ENCODE measurements around the gene TMEM131L. TPM values are rescaled to one million over a fixed set of nuclear protein-coding genes. Genes with fewer than 3 reads are reported as not detected.

TMEM131L gene
- total RNA-seq, 1 experiment from 2014 or later = 14.6 TPM

GRCh38 chr4:153512952-153513500 is 46.9 kb downstream of the TMEM131L start:
- H3K18ac ChIP-seq (ENCODE audit: insufficient read length, low read depth, low read length) = no peak overlapping the region
- no peak overlapping the region for H4K8ac ChIP-seq (replicated peaks; ENCODE audit: insufficient read length, low read depth, low read length)
- no peak overlapping the region for H2AK5ac ChIP-seq (ENCODE audit: insufficient read length, low read length)
- no peak overlapping the region for H3K27ac ChIP-seq (ENCODE audit: insufficient read length, low read depth, low read length)
- H4K5ac ChIP-seq (ENCODE audit: insufficient read length, low read depth, low read length) = no peak overlapping the region
- no peaks in the 10 kb centered on the region for H3K23me2 ChIP-seq (ENCODE audit: insufficient read length, low read depth, low read length, poor library complexity, severe bottlenecking)
- Mint-ChIP-seq H3K27ac (peak overlapping the region in 2 of 3 experiments; percentile 20 to 23; a peak in 3 of 7 replicates), H3K4me3 (no peak overlapping the region), H3K4me1 (peaks cover 28 to 32% of the 10 kb centered on the region in 2 experiments), H3K27me3 (ENCODE audit: low read depth) (no peaks in the 10 kb centered on the region), H3K36me3 (ENCODE audit: insufficient read depth in 1 of 3, low read depth in 3 of 3) (peaks cover 8 to 15% (median 13%) of the 10 kb centered on the region in 3 experiments), H3K9me3 (peaks cover 2 to 3% of the 10 kb centered on the region in 2 experiments; a peak in 2 of 5 replicates)
- no peak for TF ChIP-seq CTCF (conservative IDR thresholded peaks at IDR 0.05)
- no CpG with 5 or more reads among the region's 3 CpGs for WGBS (ENCODE audit: extremely low coverage, insufficient read length, low lambda C conversion rate)
- H3K9me3 ChIP-seq (ENCODE audit: control insufficient read depth, low read depth, low read length) = no peaks in the 10 kb centered on the region
- no peak overlapping the region for H3T11ph ChIP-seq (ENCODE audit: low read length)
- no peak overlapping the region for H3K9ac ChIP-seq (ENCODE audit: extremely low read depth, insufficient read length, low read length)
- no peak overlapping the region for H2BK12ac ChIP-seq (ENCODE audit: insufficient read length, low read depth, low read length)
- H2BK15ac ChIP-seq (ENCODE audit: low read depth, low read length) = no peak overlapping the region
- H3K79me2 ChIP-seq (ENCODE audit: insufficient read depth, low read length) = no peaks in the 10 kb centered on the region
- no peak overlapping the region for H3K4ac ChIP-seq (ENCODE audit: low read depth, low read length)
- peaks cover 9% of the 10 kb centered on the region; the same call in 1 of the 2 replicates for H3K4me1 ChIP-seq (ENCODE audit: insufficient read depth, low read length)
- H2AFZ ChIP-seq (ENCODE audit: low read length) = no peak overlapping the region
- H2BK20ac ChIP-seq (ENCODE audit: low read depth, low read length, poor library complexity, severe bottlenecking) = no peak overlapping the region
- H3K79me1 ChIP-seq (ENCODE audit: insufficient read depth, low read depth, low read length, poor library complexity, severe bottlenecking) = no peaks in the 10 kb centered on the region
- H3K56ac ChIP-seq (ENCODE audit: insufficient read length, low read depth, low read length) = no peak overlapping the region
- H4K20me1 ChIP-seq (ENCODE audit: control insufficient read depth, insufficient read depth, insufficient read length) = no peaks in the 10 kb centered on the region
- H3K14ac ChIP-seq (ENCODE audit: insufficient read depth, low read length) = no peak overlapping the region
- H3K27me3 ChIP-seq (ENCODE audit: insufficient read depth, low read length) = no peaks in the 10 kb centered on the region
- no peak overlapping the region for H4K91ac ChIP-seq (ENCODE audit: insufficient read length, low read depth, low read length)
- H3K23ac ChIP-seq (ENCODE audit: insufficient read length, low read depth, low read length) = no peak overlapping the region
- no peak overlapping the region for H2BK120ac ChIP-seq (ENCODE audit: low read depth, low read length, poor library complexity, severe bottlenecking)
- H2BK5ac ChIP-seq (ENCODE audit: insufficient read length, low read length) = no peak overlapping the region
- DNase-seq = no peak
- no peak overlapping the region for H3K4me2 ChIP-seq (ENCODE audit: insufficient read depth, insufficient read length, low read length)

Measured in H9 (cell line).